GM12878 (cell line): Measurements from ENCODE around the gene MARCHF6. TPM values are rescaled to one million over a fixed set of nuclear protein-coding genes. Genes with fewer than 3 reads are reported as not detected.

Experiments
- EZH2 ChIP-seq: IDR thresholded peaks from 2 replicates; pipeline ENCODE4 v1.6.1; 2012; ENCODE audit warnings: low read depth, mild to moderate bottlenecking, control low read depth, inconsistent platforms, low read length, borderline replicate concordance; ENCODE audit not compliant: control insufficient read depth
- IRF5 ChIP-seq: fragments of 450-650 bp; IDR thresholded peaks from 2 replicates; pipeline ENCODE4 v1.6.1; 2017; ENCODE audit warnings: borderline replicate concordance
- NR2C1 ChIP-seq: fragments of 450-650 bp; IDR thresholded peaks from 2 replicates; pipeline ENCODE4 v1.6.1; 2017; ENCODE audit warnings: antibody characterized with exemption, mild to moderate bottlenecking, moderate library complexity
- polyA plus RNA-seq, 11 experiments: library from polyadenylated mRNA; depleted of rRNA in 4 of 11; unstranded in 6 of 11; stranded (reverse) in 5 of 11; fragments of >200 nt; fragmentation: Nextera tagmentation in 4 of 11; fragmentation: Illumina TruSeq in 1 of 11; extraction: Ambion mirVana in 4 of 11; extraction: Trizol in 1 of 11; gene quantifications; 1 replicate in 1 of 11; 2 replicates in 10 of 11; pipeline versions ENCODE4 v1.2.1 to v1.2.3, GENCODE V29; 2011 to 2016; ENCODE audit warnings: inconsistent platforms in 2 of 11, missing spikeins in 2 of 11, low read depth in 1 of 11
- total RNA-seq, 4 experiments: library from RNA; depleted of rRNA in 3 of 4; stranded (reverse); fragments of >200 nt in 3 of 4; fragmentation: Illumina TruSeq in 1 of 4; extraction: Trizol in 1 of 4; gene quantifications; 2 replicates each; pipeline versions ENCODE4 v1.2.1 to v1.2.3, GENCODE V29; 2013 to 2021
- TF ChIP-seq, protein P1 (sequence below): fragments of 150-350 bp; IDR thresholded peaks from 2 replicates; pipeline ENCODE4 v1.6.1; 2016; ENCODE audit warnings: low read depth, low read length
- TF ChIP-seq, protein P2 (sequence below): fragments of 450-650 bp; IDR thresholded peaks from 2 replicates; pipeline ENCODE4 v1.6.1; 2018; ENCODE audit warnings: mild to moderate bottlenecking, low read depth, moderate library complexity; ENCODE audit not compliant: partially characterized antibody
- TF ChIP-seq, protein P3 (sequence below): IDR thresholded peaks from 2 replicates; pipeline ENCODE4 v1.6.1; 2012; ENCODE audit warnings: improper control_type of control experiment, low read depth, low read length; ENCODE audit not compliant: insufficient replicate concordance

The MARCHF6 gene
- total and polyA plus RNA-seq, 10 of the 15 experiments (the other 5 are each of a cell fraction or from before 2014, with no cell fraction given) = 39.1 to 172 (median 61.0) TPM

DNA sequence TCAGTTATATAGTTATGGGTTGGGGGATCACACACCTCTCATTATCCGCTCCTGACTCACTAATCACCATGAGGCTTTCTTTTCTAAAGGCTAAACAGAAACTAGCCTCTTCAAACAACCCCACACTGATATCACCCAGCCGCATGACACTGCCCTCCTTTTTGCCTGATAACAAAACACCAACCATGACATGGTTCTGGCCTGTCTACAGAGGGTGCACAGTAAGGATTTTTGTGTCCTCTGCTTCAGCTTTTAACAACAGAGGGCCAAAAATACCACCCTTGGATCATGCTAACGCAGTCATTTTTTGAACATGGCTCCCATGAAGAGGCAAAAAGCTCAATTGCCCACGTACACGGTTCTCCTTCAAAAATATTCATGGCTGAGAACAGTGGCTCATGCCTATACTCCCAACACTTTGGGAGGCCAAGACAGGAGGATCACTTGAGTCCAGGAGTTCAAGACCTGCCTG is 49.8 kb upstream of the MARCHF6 start (continued):
- TF ChIP-seq, protein P1, sequence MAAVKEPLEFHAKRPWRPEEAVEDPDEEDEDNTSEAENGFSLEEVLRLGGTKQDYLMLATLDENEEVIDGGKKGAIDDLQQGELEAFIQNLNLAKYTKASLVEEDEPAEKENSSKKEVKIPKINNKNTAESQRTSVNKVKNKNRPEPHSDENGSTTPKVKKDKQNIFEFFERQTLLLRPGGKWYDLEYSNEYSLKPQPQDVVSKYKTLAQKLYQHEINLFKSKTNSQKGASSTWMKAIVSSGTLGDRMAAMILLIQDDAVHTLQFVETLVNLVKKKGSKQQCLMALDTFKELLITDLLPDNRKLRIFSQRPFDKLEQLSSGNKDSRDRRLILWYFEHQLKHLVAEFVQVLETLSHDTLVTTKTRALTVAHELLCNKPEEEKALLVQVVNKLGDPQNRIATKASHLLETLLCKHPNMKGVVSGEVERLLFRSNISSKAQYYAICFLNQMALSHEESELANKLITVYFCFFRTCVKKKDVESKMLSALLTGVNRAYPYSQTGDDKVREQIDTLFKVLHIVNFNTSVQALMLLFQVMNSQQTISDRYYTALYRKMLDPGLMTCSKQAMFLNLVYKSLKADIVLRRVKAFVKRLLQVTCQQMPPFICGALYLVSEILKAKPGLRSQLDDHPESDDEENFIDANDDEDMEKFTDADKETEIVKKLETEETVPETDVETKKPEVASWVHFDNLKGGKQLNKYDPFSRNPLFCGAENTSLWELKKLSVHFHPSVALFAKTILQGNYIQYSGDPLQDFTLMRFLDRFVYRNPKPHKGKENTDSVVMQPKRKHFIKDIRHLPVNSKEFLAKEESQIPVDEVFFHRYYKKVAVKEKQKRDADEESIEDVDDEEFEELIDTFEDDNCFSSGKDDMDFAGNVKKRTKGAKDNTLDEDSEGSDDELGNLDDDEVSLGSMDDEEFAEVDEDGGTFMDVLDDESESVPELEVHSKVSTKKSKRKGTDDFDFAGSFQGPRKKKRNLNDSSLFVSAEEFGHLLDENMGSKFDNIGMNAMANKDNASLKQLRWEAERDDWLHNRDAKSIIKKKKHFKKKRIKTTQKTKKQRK = no peak
- TF ChIP-seq NR2C1 (no peak), IRF5 (no peak), EZH2 (no peak)
- TF ChIP-seq, protein P2, sequence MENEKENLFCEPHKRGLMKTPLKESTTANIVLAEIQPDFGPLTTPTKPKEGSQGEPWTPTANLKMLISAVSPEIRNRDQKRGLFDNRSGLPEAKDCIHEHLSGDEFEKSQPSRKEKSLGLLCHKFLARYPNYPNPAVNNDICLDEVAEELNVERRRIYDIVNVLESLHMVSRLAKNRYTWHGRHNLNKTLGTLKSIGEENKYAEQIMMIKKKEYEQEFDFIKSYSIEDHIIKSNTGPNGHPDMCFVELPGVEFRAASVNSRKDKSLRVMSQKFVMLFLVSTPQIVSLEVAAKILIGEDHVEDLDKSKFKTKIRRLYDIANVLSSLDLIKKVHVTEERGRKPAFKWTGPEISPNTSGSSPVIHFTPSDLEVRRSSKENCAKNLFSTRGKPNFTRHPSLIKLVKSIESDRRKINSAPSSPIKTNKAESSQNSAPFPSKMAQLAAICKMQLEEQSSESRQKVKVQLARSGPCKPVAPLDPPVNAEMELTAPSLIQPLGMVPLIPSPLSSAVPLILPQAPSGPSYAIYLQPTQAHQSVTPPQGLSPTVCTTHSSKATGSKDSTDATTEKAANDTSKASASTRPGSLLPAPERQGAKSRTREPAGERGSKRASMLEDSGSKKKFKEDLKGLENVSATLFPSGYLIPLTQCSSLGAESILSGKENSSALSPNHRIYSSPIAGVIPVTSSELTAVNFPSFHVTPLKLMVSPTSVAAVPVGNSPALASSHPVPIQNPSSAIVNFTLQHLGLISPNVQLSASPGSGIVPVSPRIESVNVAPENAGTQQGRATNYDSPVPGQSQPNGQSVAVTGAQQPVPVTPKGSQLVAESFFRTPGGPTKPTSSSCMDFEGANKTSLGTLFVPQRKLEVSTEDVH = no peak
- TF ChIP-seq, protein P3, sequence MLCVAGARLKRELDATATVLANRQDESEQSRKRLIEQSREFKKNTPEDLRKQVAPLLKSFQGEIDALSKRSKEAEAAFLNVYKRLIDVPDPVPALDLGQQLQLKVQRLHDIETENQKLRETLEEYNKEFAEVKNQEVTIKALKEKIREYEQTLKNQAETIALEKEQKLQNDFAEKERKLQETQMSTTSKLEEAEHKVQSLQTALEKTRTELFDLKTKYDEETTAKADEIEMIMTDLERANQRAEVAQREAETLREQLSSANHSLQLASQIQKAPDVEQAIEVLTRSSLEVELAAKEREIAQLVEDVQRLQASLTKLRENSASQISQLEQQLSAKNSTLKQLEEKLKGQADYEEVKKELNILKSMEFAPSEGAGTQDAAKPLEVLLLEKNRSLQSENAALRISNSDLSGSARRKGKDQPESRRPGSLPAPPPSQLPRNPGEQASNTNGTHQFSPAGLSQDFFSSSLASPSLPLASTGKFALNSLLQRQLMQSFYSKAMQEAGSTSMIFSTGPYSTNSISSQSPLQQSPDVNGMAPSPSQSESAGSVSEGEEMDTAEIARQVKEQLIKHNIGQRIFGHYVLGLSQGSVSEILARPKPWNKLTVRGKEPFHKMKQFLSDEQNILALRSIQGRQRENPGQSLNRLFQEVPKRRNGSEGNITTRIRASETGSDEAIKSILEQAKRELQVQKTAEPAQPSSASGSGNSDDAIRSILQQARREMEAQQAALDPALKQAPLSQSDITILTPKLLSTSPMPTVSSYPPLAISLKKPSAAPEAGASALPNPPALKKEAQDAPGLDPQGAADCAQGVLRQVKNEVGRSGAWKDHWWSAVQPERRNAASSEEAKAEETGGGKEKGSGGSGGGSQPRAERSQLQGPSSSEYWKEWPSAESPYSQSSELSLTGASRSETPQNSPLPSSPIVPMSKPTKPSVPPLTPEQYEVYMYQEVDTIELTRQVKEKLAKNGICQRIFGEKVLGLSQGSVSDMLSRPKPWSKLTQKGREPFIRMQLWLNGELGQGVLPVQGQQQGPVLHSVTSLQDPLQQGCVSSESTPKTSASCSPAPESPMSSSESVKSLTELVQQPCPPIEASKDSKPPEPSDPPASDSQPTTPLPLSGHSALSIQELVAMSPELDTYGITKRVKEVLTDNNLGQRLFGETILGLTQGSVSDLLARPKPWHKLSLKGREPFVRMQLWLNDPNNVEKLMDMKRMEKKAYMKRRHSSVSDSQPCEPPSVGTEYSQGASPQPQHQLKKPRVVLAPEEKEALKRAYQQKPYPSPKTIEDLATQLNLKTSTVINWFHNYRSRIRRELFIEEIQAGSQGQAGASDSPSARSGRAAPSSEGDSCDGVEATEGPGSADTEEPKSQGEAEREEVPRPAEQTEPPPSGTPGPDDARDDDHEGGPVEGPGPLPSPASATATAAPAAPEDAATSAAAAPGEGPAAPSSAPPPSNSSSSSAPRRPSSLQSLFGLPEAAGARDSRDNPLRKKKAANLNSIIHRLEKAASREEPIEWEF = no peak
